IMR-90 (cell line): ENCODE results near the gene AXIN1. TPM values are rescaled to one million over a fixed set of nuclear protein-coding genes. Genes with fewer than 3 reads are reported as not detected.

Experiments
- BHLHE40 ChIP-seq: fragments of 150-350 bp; IDR thresholded peaks from 2 replicates; pipeline ENCODE4 v1.6.1; 2016; ENCODE audit warnings: mild to moderate bottlenecking, low read depth, low read length
- CEBPB ChIP-seq: IDR thresholded peaks from 2 replicates; pipeline ENCODE4 v1.6.1; 2012; ENCODE audit warnings: low read depth, low read length, improper control_type of control experiment
- MAZ ChIP-seq: IDR thresholded peaks from 2 replicates; pipeline ENCODE4 v1.6.1; 2012; ENCODE audit warnings: low read depth, mild to moderate bottlenecking, low read length, improper control_type of control experiment, moderate library complexity, borderline replicate concordance
- NFE2L2 ChIP-seq: fragments of 150-350 bp; IDR thresholded peaks from 2 replicates; pipeline ENCODE4 v1.6.1; 2016; ENCODE audit warnings: low read depth, mild to moderate bottlenecking, low read length
- POLR2A ChIP-seq: IDR thresholded peaks from 2 replicates; pipeline ENCODE4 v1.6.1; 2012; ENCODE audit warnings: mild to moderate bottlenecking, low read depth, low read length
- RCOR1 ChIP-seq: IDR thresholded peaks from 2 replicates; pipeline ENCODE4 v1.6.1; 2012; ENCODE audit warnings: mild to moderate bottlenecking, low read length, improper control_type of control experiment; ENCODE audit not compliant: insufficient replicate concordance
- polyA plus RNA-seq, 3 experiments: library from polyadenylated mRNA; depleted of rRNA; stranded (reverse); fragments of >200 nt; gene quantifications; 2 replicates each; pipeline ENCODE4 v1.2.3, GENCODE V29; 2012; ENCODE audit warnings: low replicate concordance in 1 of 3
- total RNA-seq: library from RNA; depleted of rRNA; stranded (reverse); fragments of >200 nt; gene quantifications from 2 replicates; pipeline ENCODE4 v1.2.3, GENCODE V29; 2012

The AXIN1 gene
- total and polyA plus RNA-seq, 2 of the 4 experiments (the other 2 are of a cell fraction), result 10.9 to 14.2 TPM

DNA sequence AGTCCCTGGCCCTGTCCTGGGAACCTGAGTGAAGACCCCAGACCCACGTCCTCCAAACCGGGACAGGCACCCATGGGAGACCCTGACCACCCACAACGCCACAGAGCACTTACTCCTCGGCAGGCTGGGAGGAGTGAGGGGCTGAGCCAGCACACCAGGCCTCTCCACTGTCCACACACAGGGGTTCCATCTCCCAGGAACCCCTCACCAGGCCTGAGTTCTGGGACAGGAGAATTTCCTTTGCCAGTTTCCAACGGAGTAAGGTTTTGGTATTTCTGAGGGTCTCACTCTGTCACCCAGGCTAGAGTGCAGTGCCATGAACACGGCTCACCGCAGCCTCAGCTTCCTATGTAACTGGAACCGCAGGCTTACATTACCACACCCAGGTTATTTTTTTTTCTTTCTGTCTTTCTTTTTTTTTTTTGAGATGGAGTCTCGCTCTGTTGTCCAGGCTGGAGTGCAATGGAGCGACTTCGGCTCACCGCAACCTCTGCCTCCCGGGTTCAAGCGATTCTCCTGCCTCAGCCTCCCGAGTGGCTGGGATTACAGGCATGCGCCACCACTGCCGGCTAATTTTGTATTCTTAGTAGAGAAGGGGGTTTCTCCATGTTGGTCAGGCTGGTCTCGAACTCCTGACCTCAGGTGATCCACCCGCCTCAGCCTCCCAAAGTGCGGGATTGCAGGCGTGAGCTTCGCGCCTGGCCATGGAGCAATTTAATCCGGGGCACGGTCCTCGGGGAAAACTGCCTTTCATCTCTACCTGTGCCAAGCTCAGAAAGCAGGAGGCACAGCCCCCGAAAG is 27.6 kb upstream of the AXIN1 start (continued):
- TF ChIP-seq CEBPB (no peak), BHLHE40 (no peak), MAZ (no peak), NFE2L2 (no peak), POLR2A (no peak), RCOR1 (no peak)
